GM12878 (cell line): ENCODE measurements around the gene TTC39C. TPM values are rescaled to one million over a fixed set of nuclear protein-coding genes. Genes with fewer than 3 reads are reported as not detected.

Experiments used
- ATAC-seq: fragments of 200-7000 bp; cut with Tn5 transposase; 3 replicates; pipeline ENCODE4 v1.9.1; 2020; ENCODE audit warnings: mild to moderate bottlenecking, moderate library complexity
- BruUV-seq: library from RNA; stranded (reverse); fragments of 400-500 nt; replicated peaks from 2 replicates; lab custom pipeline; 2021; lab: Mats Ljungman, UMichigan
- CTCF ChIA-PET: fragments of 300-600 bp; sonication (Branson Sonifier 250); formaldehyde crosslinking; extraction: SDS; loops from one replicate; lab custom pipeline; 2021; ENCODE audit warnings: inconsistent platforms; lab: Yijun Ruan, JAX
- POLR2A ChIA-PET: fragments of 350-600 bp; formaldehyde crosslinking; extraction: SDS; loops from one replicate; lab custom pipeline; 2021; ENCODE audit warnings: inconsistent platforms; lab: Charles Lee
- RAD21 ChIA-PET: fragments of 300-600 bp; sonication (Branson Sonifier 250); formaldehyde crosslinking; loops from one replicate; lab custom pipeline; 2023; ENCODE audit warnings: antibody characterized with exemption; ENCODE audit not compliant: unreplicated experiment; lab: Charles Lee
- SMC1A ChIA-PET: fragments of 300-600 bp; sonication (Branson Sonifier 250); formaldehyde crosslinking; loops from one replicate; lab custom pipeline; 2023; ENCODE audit not compliant: unreplicated experiment, uncharacterized antibody; lab: Charles Lee
- DNase-seq: peaks from one replicate; pipeline ENCODE4 v3.0.0-alpha.2; 2011; ENCODE audit warnings: low read depth, low spot score
- FAIRE-seq: peaks from 3 replicates; lab custom pipeline; 2011; peaks lifted over from hg19 to GRCh38; lab: Jason Lieb, UNC
- H2AFZ ChIP-seq: 2 replicates; pipeline ENCODE4 v1.6.0; 2011; ENCODE audit warnings: low read depth, low read length, control low read depth; ENCODE audit not compliant: control insufficient read depth
- H3K27ac ChIP-seq: 2 replicates; pipeline ENCODE4 v1.5.1; 2011; ENCODE audit warnings: control low read depth; ENCODE audit not compliant: control insufficient read depth, insufficient read depth
- H3K27me3 ChIP-seq, 2 experiments: replicated peaks in 1 of 2; 2 replicates each; pipeline versions ENCODE4 v1.6.0 to v1.6.1; 2011; ENCODE audit warnings: low read length in 1 of 2; ENCODE audit not compliant: control insufficient read depth in 2 of 2, insufficient read depth in 2 of 2
- H3K36me3 ChIP-seq, 2 experiments: 2 replicates each; pipeline ENCODE4 v1.5.1; 2011; ENCODE audit warnings: low read length in 1 of 2; ENCODE audit not compliant: control insufficient read depth in 2 of 2, insufficient read depth in 2 of 2
- H3K4me1 ChIP-seq: 2 replicates; pipeline ENCODE4 v1.6.1; 2011; ENCODE audit warnings: mild to moderate bottlenecking, low read length, moderate library complexity, mixed read lengths; ENCODE audit not compliant: control insufficient read depth, insufficient read depth
- H3K4me2 ChIP-seq: 2 replicates; pipeline ENCODE4 v1.6.0; 2011; ENCODE audit warnings: control low read depth; ENCODE audit not compliant: control insufficient read depth, insufficient read depth
- H3K4me3 ChIP-seq: fragments of 200-600 bp; sonication (generic); 2 replicates; pipeline ENCODE4 v1.5.1; 2016
- H3K79me2 ChIP-seq: 2 replicates; pipeline ENCODE4 v1.6.0; 2011; ENCODE audit warnings: low read length; ENCODE audit not compliant: control insufficient read depth, insufficient read depth
- H3K9ac ChIP-seq: 2 replicates; pipeline ENCODE4 v1.8.0; 2011; ENCODE audit warnings: low read length, control low read depth, mixed read lengths; ENCODE audit not compliant: control insufficient read depth, insufficient read depth
- H3K9me3 ChIP-seq: replicated peaks from 3 replicates; pipeline ENCODE4 v1.5.1; 2011; ENCODE audit warnings: mild to moderate bottlenecking, low read length; ENCODE audit not compliant: control insufficient read depth, insufficient read depth
- H4K20me1 ChIP-seq: 2 replicates; pipeline ENCODE4 v1.6.0; 2011; ENCODE audit not compliant: control insufficient read depth, insufficient read depth
- ATF2 ChIP-seq: IDR thresholded peaks from 2 replicates; pipeline ENCODE4 v1.6.1; 2012; ENCODE audit warnings: low read length, inconsistent platforms
- BCL3 ChIP-seq: IDR thresholded peaks from 2 replicates; pipeline ENCODE4 v1.6.1; 2011; ENCODE audit warnings: borderline replicate concordance, low read depth, mild to moderate bottlenecking, moderate library complexity, low read length; ENCODE audit not compliant: insufficient read depth, poor library complexity, severe bottlenecking
- CHD1 ChIP-seq: IDR thresholded peaks from 2 replicates; pipeline ENCODE4 v1.6.1; 2012; ENCODE audit warnings: low read depth, low read length, improper control_type of control experiment
- EGR1 ChIP-seq, 2 experiments: IDR thresholded peaks; 1 replicate in 1 of 2; 2 replicates in 1 of 2; pipeline ENCODE4 v1.6.1; 2011 to 2012; ENCODE audit warnings: low read depth in 2 of 2, low read length in 2 of 2, borderline replicate concordance in 1 of 2, mild to moderate bottlenecking in 1 of 2, moderate library complexity in 1 of 2
- FOS ChIP-seq: IDR thresholded peaks from 3 replicates; pipeline ENCODE4 v1.6.1; 2011; ENCODE audit warnings: borderline replicate concordance; ENCODE audit not compliant: insufficient read length; ENCODE audit errors: extremely low read depth
- HCFC1 ChIP-seq: fragments of 150-350 bp; IDR thresholded peaks from 2 replicates; pipeline ENCODE4 v1.6.1; 2014; ENCODE audit warnings: low read length
- LARP7 ChIP-seq: fragments of 450-650 bp; IDR thresholded peaks from 2 replicates; pipeline ENCODE4 v1.6.1; 2017; ENCODE audit warnings: mild to moderate bottlenecking
- PML ChIP-seq: IDR thresholded peaks from 2 replicates; pipeline ENCODE4 v1.6.1; 2012; ENCODE audit warnings: low read length, inconsistent platforms
- ZNF384 ChIP-seq: IDR thresholded peaks from 2 replicates; pipeline ENCODE4 v1.6.1; 2012; ENCODE audit warnings: low read depth, mild to moderate bottlenecking, low read length, improper control_type of control experiment, borderline replicate concordance
- WGBS: methylation state at CpG from one replicate; pipeline ENCODE4 v1.1.6; 2016; ENCODE audit warnings: low lambda C conversion rate; ENCODE audit not compliant: insufficient replicate concordance, insufficient coverage; ENCODE audit errors: missing lambda C conversion rate; 5-methylcytosine and 5-hydroxymethylcytosine counted together
- in situ Hi-C: fragments of 300-500 bp; cut with MboI; formaldehyde crosslinking; loops from 9 replicates; pipeline ENCODE4 v1.14.3; 2018; ENCODE audit warnings: mixed read lengths
- intact Hi-C: fragments of 100-400 bp; cut with micrococcal nuclease; formaldehyde crosslinking; loops from one replicate; pipeline ENCODE4 v1.14.2; 2022; ENCODE audit not compliant: unreplicated experiment
- polyA plus RNA-seq, 11 experiments: library from polyadenylated mRNA; depleted of rRNA in 4 of 11; unstranded in 6 of 11; stranded (reverse) in 5 of 11; fragments of >200 nt; fragmentation: Nextera tagmentation in 4 of 11; fragmentation: Illumina TruSeq in 1 of 11; extraction: Ambion mirVana in 4 of 11; extraction: Trizol in 1 of 11; gene quantifications; 1 replicate in 1 of 11; 2 replicates in 10 of 11; pipeline versions ENCODE4 v1.2.1 to v1.2.3, GENCODE V29; 2011 to 2016; ENCODE audit warnings: inconsistent platforms in 2 of 11, missing spikeins in 2 of 11, low read depth in 1 of 11
- total RNA-seq, 4 experiments: library from RNA; depleted of rRNA in 3 of 4; stranded (reverse); fragments of >200 nt in 3 of 4; fragmentation: Illumina TruSeq in 1 of 4; extraction: Trizol in 1 of 4; gene quantifications; 2 replicates each; pipeline versions ENCODE4 v1.2.1 to v1.2.3, GENCODE V29; 2013 to 2021

TTC39C gene
- total and polyA plus RNA-seq, 10 of the 15 experiments (the other 5 are each of a cell fraction or from before 2014, with no cell fraction given) = 21.1 to 91.0 (median 64.8) TPM

GRCh38 chr18:24161304-24161703, 146.8 kb downstream of the TTC39C start (continued):
- TF ChIP-seq ATF2 (no peak), FOS (no peak)

GRCh38 chr18:24168496-24168895, 153.9 kb downstream of the TTC39C start:
- WGBS = 84% methylated on average over 7 of the region's 7 CpGs
- H3K79me2 ChIP-seq = no peaks in the 10 kb centered on the region
- ChIA-PET POLR2A (no interaction called here), CTCF (interaction anchor here (2.5 kb wide), 1 partner anchor 8 kb away, joined by 9 read pairs; no protein-coding TSS in a partner anchor), RAD21 (no interaction called here), SMC1A (interaction anchor here (1.8 kb wide), 1 partner anchor 8 kb away, joined by 4 read pairs; no protein-coding TSS in a partner anchor)
- no peak overlapping the region for H3K4me3 ChIP-seq
- no peak for TF ChIP-seq CHD1
- TF ChIP-seq PML = no peak
- no peak for TF ChIP-seq BCL3
- no peak for TF ChIP-seq LARP7
- no peak for TF ChIP-seq ZNF384
- no peak for TF ChIP-seq EGR1 (IDR thresholded peaks at IDR 0.05; ENCODE audit: borderline replicate concordance in 1 of 2, low read depth in 2 of 2, low read length in 2 of 2)
- no peak for TF ChIP-seq HCFC1
- no peak overlapping the region for H3K9ac ChIP-seq
- no peaks in the 10 kb centered on the region for H3K9me3 ChIP-seq
- no peak overlapping the region for H3K4me2 ChIP-seq
- no peaks in the 10 kb centered on the region for H3K27me3 ChIP-seq
- ATAC-seq = no peak
- FAIRE-seq = no peak
- no peak for DNase-seq
- BruUV-seq = no TSS peak
- no peaks in the 10 kb centered on the region for H3K36me3 ChIP-seq
- no peaks in the 10 kb centered on the region for H3K4me1 ChIP-seq
- no peak overlapping the region for H2AFZ ChIP-seq
- no peaks in the 10 kb centered on the region for H4K20me1 ChIP-seq
- in situ Hi-C loops = no loop called here
- intact Hi-C loops = no loop called here
- no peak overlapping the region for H3K27ac ChIP-seq
